Ramos (cell line): Measurements from ENCODE around the gene RADIL.

Source experiments
- in situ Hi-C: fragments of 300-500 bp; cut with MboI; formaldehyde crosslinking; loops from one replicate; pipeline ENCODE4 v1.14.3; 2022; ENCODE audit warnings: low sequenced_read_pairs; ENCODE audit not compliant: unreplicated experiment

RADIL gene

GRCh38 chr7:4851459-4852422, 31.8 kb downstream of the RADIL start:
- in situ Hi-C loops, result no loop called here

GRCh38 chr7:4850262-4850795, 33.2 kb downstream of the RADIL start:
- in situ Hi-C loops, result no loop called here

GRCh38 chr7:4849390-4849789, 34.1 kb downstream of the RADIL start:
- in situ Hi-C loops, result no loop called here

DNA sequence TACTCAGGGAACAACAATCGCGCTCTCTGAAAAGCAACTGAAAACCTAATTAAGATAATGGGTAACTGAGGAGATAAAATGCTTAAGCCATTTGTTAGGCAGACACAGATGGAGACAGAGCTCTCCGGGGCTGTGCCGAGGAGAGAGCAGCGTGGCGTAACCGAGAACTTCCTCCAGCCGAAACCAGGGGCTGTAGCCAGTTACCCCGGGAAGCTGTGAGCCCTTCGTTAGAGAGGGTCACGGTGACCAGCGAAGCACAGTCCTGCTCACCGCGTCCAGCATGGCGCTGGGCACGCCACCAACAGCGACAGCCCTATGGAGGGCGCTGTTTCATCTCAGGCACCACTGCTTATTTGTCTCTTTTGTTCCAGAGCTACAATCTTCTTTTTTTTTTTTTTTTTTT, 37.8 kb downstream of the RADIL start:
- in situ Hi-C loops, result no loop called here

DNA sequence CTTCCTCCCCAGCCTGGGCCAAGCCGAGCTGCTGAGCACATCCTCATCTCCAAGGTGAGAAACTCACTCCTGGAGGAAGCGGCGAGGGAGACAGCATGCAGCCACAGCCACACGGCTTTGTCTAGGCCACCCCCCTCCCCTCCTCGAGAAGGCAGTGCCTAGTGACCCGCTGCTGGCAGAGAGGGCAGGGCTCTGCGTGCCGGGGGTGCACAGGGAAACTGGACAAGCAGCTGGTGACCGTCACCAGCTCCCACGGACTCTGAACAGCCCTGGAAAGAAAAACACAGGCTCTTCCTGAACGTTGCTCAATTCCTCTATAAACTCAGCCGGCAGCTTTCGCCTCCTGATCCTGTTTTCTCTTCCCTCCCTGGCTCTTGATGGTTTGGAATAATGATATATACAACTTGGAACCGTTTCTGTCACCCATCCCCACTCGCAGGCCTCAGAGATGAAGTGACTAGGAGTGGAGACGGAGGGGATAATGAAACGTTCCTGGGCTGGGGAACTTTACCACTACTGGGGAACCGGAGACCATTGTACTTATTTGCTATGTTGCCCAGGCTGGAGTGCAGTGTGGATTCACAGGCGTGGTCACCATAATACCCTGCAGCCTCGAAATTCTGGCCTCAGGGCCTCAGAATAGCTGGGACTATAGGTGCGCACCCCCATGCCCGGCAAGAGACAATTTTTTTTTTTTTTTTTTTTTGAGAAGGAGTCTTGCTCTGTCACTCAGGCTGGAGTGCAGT, 41.0 kb downstream of the RADIL start:
- in situ Hi-C loops, result no loop called here

- in situ Hi-C loops, result no loop called here
These were observed 41.7 kb downstream of the RADIL start for GRCh38 chr7:4841836-4842235.

GRCh38 chr7:4841007-4841784, 42.3 kb downstream of the RADIL start:
- in situ Hi-C loops, result no loop called here

- in situ Hi-C loops, result no loop called here
These were observed 43.4 kb downstream of the RADIL start for GRCh38 chr7:4840079-4840501.

DNA sequence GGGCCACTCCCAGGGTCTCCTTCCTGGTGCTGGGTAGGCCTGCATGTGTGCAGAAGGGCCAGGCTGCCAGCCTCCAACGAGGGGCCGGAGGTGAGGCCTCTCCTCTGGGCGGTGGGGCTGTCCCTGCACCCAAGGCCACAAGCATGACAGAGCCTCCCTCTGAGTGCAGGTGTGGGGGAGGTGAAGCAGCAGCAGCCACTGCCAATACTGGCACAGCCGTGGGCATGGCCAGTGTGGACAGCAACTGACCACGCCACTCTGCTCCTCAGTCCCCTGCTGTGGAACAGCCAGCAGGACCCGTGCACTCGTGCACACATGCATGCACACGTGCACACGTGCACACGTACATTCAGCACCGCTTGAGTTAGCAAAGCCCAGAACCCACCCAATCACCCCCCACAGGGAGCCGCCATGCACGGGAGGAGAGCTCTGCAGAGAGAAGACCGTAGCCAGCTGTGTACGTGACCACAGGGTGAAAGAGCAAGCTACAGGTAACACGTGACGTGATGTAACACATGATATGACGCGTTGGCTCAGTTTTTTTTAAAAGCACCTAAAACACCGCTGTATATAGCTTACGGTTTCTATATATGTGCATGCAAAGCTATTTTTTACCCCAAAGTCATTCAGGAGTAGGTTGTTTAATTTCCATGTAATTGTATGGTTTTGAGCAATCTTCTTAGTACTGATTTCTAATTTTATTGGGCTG, 44.7 kb downstream of the RADIL start:
- in situ Hi-C loops, result no loop called here

DNA sequence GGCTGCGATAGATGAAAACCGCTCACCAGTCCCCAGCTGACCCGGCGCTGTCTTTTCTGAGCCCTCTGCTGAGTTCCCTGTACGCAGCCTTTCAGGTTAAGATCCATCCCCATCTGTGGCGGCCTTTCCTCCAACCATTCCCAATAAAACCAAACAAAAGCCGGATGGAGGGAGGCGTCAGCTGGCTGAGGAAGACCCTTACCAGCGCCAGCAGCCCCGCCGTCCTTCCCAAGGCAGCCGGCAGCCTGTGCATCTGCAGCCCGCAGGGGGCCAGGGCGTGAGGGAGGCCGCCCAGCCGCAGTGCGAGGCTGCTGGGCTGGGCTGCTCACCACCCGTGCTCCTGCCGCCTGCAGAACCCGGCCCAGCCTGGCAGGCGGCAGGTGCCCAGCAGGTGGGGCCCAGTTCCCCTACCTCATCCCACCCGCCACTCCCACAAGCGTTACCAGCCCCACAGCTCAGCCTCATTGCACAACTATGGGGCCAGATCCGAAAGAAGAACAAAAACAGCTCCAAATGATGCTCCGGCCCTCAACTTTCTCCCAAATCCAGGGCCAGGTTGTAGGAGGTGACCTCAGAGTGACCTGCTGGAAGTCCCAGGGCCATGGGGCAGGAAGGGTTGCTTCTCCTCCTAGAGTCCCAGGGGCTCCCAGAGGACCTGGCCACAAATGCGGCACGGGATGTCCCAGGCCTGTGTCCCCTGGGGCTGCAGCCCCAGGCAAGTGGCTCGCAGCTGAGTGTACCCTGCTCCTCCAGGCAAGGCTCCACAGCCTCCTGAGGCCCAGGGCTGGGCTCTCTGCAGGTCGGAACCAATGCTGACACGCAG, 45.5 kb downstream of the RADIL start:
- in situ Hi-C loops, result no loop called here

GRCh38 chr7:4837041-4837802, 46.3 kb downstream of the RADIL start:
- in situ Hi-C loops, result no loop called here

GRCh38 chr7:4836206-4836661, 47.3 kb downstream of the RADIL start:
- in situ Hi-C loops, result no loop called here

GRCh38 chr7:4835398-4836205, 47.9 kb downstream of the RADIL start:
- in situ Hi-C loops, result no loop called here

- in situ Hi-C loops, result no loop called here
These were observed 48.7 kb downstream of the RADIL start for GRCh38 chr7:4834601-4835397.

DNA sequence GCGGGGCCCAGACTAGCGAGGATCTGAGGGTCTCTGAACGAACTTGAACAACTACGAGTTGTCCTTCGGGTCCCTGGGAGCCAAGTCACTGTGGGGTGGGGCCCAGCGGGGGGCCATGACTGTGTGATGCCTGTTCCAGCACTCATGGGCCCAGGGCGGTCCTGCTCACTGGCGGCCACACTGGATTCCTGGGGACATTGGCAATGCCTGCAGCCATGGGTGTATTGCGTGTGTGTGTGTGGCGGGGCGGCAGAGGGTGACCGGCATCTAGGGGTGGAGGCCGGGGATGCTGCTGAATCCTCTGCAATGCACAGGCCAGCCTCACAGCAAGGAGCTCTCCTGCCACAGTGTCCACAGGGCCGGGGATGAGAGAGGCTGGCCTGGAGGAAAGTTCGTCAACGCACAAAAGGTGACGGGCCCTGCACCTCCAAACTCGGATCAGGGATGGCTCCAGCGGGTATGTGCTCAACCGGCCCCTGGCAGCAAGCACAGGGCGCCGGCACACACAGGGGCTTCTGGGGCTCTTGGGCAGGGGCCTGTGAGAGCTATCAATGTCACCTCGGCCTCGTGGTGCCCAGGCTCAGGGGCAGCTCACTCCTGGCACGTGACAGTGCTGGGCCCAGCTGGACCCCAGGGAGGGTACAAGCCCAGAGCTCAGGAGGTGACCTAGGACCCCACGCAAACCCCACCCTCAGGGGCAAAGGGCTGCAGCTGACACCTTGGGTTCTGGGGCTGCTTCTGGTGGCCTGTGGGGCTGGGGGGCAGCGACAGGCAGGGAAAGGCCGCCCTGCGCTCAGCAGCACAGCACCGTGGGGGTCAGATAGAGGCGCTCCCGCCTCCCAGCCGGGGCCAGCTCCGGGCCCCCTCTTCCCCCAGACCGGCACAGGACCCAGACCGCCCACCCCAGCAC, 49.6 kb downstream of the RADIL start:
- in situ Hi-C loops, result no loop called here
